Suprapubic skin (tissue), 4 donors: ENCODE data around the gene DMWD. TPM values are rescaled to one million over a fixed set of nuclear protein-coding genes. Genes with fewer than 3 reads are reported as not detected.
"Not testable (repeated sequence)": the region's sequence is repeated elsewhere in the genome, so short reads cannot be mapped to it uniquely, and the experiment has no call there.

ENCODE experiments used
- DNase-seq, 2 donors: peaks; one replicate each; pipeline ENCODE4 v3.0.0-alpha.2; 2019; ENCODE audit warnings: low spot score in 2 of 2
- H3K27ac ChIP-seq: fragments of 200-600 bp; sonication (generic); one replicate; pipeline ENCODE4 v1.5.1; 2019
- H3K27me3 ChIP-seq: fragments of 200-600 bp; sonication (generic); one replicate; pipeline ENCODE4 v1.5.1; 2019
- H3K36me3 ChIP-seq: fragments of 200-600 bp; sonication (generic); one replicate; pipeline ENCODE4 v1.5.1; 2019
- H3K4me1 ChIP-seq: fragments of 200-600 bp; sonication (generic); one replicate; pipeline ENCODE4 v1.5.1; 2019
- H3K4me3 ChIP-seq: fragments of 200-600 bp; sonication (generic); one replicate; pipeline ENCODE4 v1.5.1; 2019; ENCODE audit warnings: mild to moderate bottlenecking
- H3K9me3 ChIP-seq: fragments of 200-600 bp; sonication (generic); one replicate; pipeline ENCODE4 v1.5.1; 2019
- EP300 ChIP-seq: sonication (generic); formaldehyde crosslinking; IDR thresholded peaks from one replicate; pipeline ENCODE4 v1.6.1; 2017; ENCODE audit warnings: antibody characterized with exemption
- POLR2A ChIP-seq, 2 donors: fragments of 450-650 bp; IDR thresholded peaks; one replicate each; pipeline ENCODE4 v1.6.1; 2017; ENCODE audit warnings: antibody characterized with exemption in 2 of 2, mild to moderate bottlenecking in 2 of 2, moderate library complexity in 2 of 2
- POLR2AphosphoS5 ChIP-seq, 3 donors: sonication (generic); formaldehyde crosslinking; IDR thresholded peaks; one replicate each; pipeline ENCODE4 v1.6.1; 2017; ENCODE audit warnings: antibody characterized with exemption in 3 of 3
- WGBS: methylation state at CpG from one replicate; pipeline ENCODE4 v1.1.5; 2018; 5-methylcytosine and 5-hydroxymethylcytosine counted together
- total RNA-seq, 4 donors: library from RNA; depleted of rRNA; stranded (reverse); fragments of >200 nt; gene quantifications; one replicate each; pipeline ENCODE4 v1.1.0, GENCODE V29; 2016
- TF ChIP-seq, protein P1 (sequence below), 2 donors: fragments of 200-600 bp in 1 of 2; fragments of 450-650 bp in 1 of 2; sonication (generic) in 1 of 2; IDR thresholded peaks; one replicate each; pipeline ENCODE4 v1.5.1; 2016 to 2019; ENCODE audit warnings: antibody characterized with exemption in 2 of 2, mild to moderate bottlenecking in 1 of 2, moderate library complexity in 1 of 2

DMWD gene
- total RNA-seq, 4 donors from 2014 or later, result 22.7 to 40.6 (median 32.0) TPM

DNA sequence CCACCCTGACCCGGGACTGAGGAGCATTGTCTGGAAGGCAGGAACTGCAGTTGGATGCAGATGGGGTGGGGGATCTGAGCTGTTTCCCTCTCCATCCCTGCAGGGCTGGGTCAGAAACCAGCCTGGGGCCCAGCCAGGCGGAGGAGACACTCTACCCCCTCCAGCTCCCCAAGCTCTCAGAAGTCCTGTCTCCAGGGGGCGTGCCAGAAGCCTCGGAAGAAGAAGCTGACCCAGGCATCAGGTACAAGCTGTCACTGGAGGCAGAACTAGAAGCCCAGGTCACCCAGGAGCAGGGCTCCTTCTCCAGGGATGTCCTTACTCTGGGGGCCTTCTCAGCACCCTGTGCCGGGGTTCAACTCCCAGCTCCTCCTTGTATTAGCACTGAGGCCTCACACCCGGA, 39.1 kb downstream of the DMWD start:
- Histone ChIP-seq H3K36me3 (no peaks in the 10 kb centered on the region), H3K27ac (no peak overlapping the region), H3K4me3 (no peak overlapping the region), H3K4me1 (no peaks in the 10 kb centered on the region), H3K9me3 (no peaks in the 10 kb centered on the region), H3K27me3 (no peaks in the 10 kb centered on the region)
- TF ChIP-seq POLR2AphosphoS5 (IDR thresholded peaks at IDR 0.05), result no peak
- TF ChIP-seq POLR2A (IDR thresholded peaks at IDR 0.05), result no peak
- TF ChIP-seq, protein P1, sequence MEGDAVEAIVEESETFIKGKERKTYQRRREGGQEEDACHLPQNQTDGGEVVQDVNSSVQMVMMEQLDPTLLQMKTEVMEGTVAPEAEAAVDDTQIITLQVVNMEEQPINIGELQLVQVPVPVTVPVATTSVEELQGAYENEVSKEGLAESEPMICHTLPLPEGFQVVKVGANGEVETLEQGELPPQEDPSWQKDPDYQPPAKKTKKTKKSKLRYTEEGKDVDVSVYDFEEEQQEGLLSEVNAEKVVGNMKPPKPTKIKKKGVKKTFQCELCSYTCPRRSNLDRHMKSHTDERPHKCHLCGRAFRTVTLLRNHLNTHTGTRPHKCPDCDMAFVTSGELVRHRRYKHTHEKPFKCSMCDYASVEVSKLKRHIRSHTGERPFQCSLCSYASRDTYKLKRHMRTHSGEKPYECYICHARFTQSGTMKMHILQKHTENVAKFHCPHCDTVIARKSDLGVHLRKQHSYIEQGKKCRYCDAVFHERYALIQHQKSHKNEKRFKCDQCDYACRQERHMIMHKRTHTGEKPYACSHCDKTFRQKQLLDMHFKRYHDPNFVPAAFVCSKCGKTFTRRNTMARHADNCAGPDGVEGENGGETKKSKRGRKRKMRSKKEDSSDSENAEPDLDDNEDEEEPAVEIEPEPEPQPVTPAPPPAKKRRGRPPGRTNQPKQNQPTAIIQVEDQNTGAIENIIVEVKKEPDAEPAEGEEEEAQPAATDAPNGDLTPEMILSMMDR (IDR thresholded peaks at IDR 0.05), result no peak
- TF ChIP-seq EP300, result no peak
- no peak for DNase-seq
- 83% methylated on average over 3 of the region's 6 CpGs for WGBS

- Histone ChIP-seq H3K36me3 (no peaks in the 10 kb centered on the region), H3K4me1 (no peaks in the 10 kb centered on the region), H3K4me3 (no peak overlapping the region), H3K27me3 (no peaks in the 10 kb centered on the region), H3K9me3 (no peaks in the 10 kb centered on the region), H3K27ac (no peak overlapping the region)
- no peak for DNase-seq
- TF ChIP-seq, protein P1 (IDR thresholded peaks at IDR 0.05), result no peak
- TF ChIP-seq POLR2AphosphoS5 (IDR thresholded peaks at IDR 0.05) (no peak), POLR2A (IDR thresholded peaks at IDR 0.05) (no peak), EP300 (no peak)
- WGBS, result 69% methylated on average over 12 of the region's 12 CpGs
Observed at GRCh38 chr19:45752639-45753038, 40.0 kb downstream of the DMWD start.

DNA sequence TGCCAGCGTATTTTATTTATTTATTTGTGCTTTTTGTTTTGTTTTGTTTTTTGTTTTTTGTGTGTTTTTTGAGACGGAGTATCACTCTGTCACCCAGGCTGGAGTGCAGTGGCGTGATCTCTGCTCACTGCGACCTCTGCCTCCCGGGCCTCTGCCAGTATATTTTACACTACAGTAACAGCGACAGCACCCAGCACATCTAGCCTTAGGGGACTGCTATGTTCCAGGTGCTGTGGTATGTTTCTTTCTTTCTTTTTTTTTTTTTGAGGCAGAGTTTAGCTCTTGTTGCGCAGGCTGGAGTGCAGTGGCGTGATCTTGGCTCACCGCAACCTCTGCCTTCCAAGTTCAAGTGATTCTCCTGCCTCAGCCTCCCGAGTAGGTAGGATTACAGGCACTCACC, 41.2 kb downstream of the DMWD start:
- H3K36me3 ChIP-seq, H3K4me1 ChIP-seq, H3K27ac ChIP-seq, H3K9me3 ChIP-seq, H3K4me3 ChIP-seq, H3K27me3 ChIP-seq, DNase-seq: not testable (repeated sequence)
- WGBS, result 80% methylated on average over 10 of the region's 10 CpGs

GRCh38 chr19:45747513-45747912, 45.1 kb downstream of the DMWD start:
- Histone ChIP-seq H3K27ac (no peak overlapping the region), H3K9me3 (no peaks in the 10 kb centered on the region), H3K4me1 (no peaks in the 10 kb centered on the region), H3K36me3 (no peaks in the 10 kb centered on the region), H3K4me3 (no peak overlapping the region), H3K27me3 (no peaks in the 10 kb centered on the region)
- TF ChIP-seq EP300, result no peak
- TF ChIP-seq, protein P1 (IDR thresholded peaks at IDR 0.05), result no peak
- no peak for TF ChIP-seq POLR2AphosphoS5 (IDR thresholded peaks at IDR 0.05)
- TF ChIP-seq POLR2A (IDR thresholded peaks at IDR 0.05), result no peak
- DNase-seq, result no peak
- 74% methylated on average over 5 of the region's 5 CpGs for WGBS

DNA sequence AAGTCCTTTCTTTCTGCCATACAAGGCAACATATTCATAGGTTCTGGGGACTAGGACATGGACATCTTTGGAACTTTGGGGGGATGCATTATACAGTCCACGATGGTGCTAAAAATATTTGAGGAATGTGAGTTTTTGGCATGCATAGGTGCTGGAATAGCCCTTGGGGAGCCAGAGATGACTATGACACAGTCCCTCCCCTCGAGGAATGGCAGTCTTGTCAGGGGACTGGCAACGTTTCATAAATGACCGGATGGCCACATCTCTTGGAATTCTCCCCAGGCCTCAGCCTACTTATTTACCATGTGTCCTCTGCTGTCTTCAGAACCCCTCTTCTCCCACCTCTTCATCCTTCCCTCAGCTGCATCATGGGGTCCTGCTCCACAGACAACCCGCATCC, 45.8 kb downstream of the DMWD start:
- 69% methylated on average over 5 of the region's 5 CpGs for WGBS
- no peak for DNase-seq
- no peak for TF ChIP-seq POLR2AphosphoS5 (IDR thresholded peaks at IDR 0.05)
- TF ChIP-seq, protein P1 (IDR thresholded peaks at IDR 0.05), result no peak
- Histone ChIP-seq H3K27me3 (no peaks in the 10 kb centered on the region), H3K9me3 (no peaks in the 10 kb centered on the region), H3K36me3 (no peaks in the 10 kb centered on the region), H3K4me1 (no peaks in the 10 kb centered on the region), H3K4me3 (no peak overlapping the region), H3K27ac (no peak overlapping the region)

GRCh38 chr19:45745606-45746005, 47.0 kb downstream of the DMWD start:
- H3K4me3 ChIP-seq, result no peak overlapping the region
- H3K4me1 ChIP-seq, result no peaks in the 10 kb centered on the region
- TF ChIP-seq EP300 (no peak), POLR2AphosphoS5 (IDR thresholded peaks at IDR 0.05) (no peak), POLR2A (IDR thresholded peaks at IDR 0.05) (no peak)
- no peak overlapping the region for H3K27ac ChIP-seq
- H3K27me3 ChIP-seq, result no peaks in the 10 kb centered on the region
- DNase-seq, result no peak
- H3K36me3 ChIP-seq, result no peaks in the 10 kb centered on the region
- WGBS, result 82% methylated on average over 6 of the region's 6 CpGs
- H3K9me3 ChIP-seq, result no peaks in the 10 kb centered on the region
